ENCODE measurements around the gene YWHAG.

GRCh38 chr7:76336094-76336493 lies 22.7 kb downstream of the YWHAG start:
- TF ChIP-seq CTCF (IDR thresholded peaks at IDR 0.05; ENCODE audit: low read depth, low read length, poor library complexity, severe bottlenecking): no peak
- TF ChIP-seq EZH2phosphoT487 (IDR thresholded peaks at IDR 0.05; ENCODE audit: borderline replicate concordance, low read length): no peak

All from DOHH2 (cell line).